Measurements from ENCODE around the gene COA6. TPM values are rescaled to one million over a fixed set of nuclear protein-coding genes. Genes with fewer than 3 reads are reported as not detected.

Gene COA6
- total RNA-seq, 3 donors from 2014 or later (not counting 1 experiment from before 2014, with no cell fraction given), result 8.9 to 11.8 (median 11.6) TPM

GRCh38 chr1:234413485-234413884, 40.2 kb downstream of the COA6 start:
- no peaks in the 10 kb centered on the region for H3K4me1 ChIP-seq (ENCODE audit: control insufficient read depth, insufficient read depth, low read length)
- H3K27ac Mint-ChIP-seq, result no peak overlapping the region
- no peaks in the 10 kb centered on the region for H3K27me3 ChIP-seq (ENCODE audit: control insufficient read depth, insufficient read depth, low read length)
- H3K27me3 Mint-ChIP-seq (ENCODE audit: low read depth in 2 of 2), result no peaks in the 10 kb centered on the region
- H3K36me3 ChIP-seq (ENCODE audit: control insufficient read depth, insufficient read depth, low read length), result peaks cover 35% of the 10 kb centered on the region
- ATAC-seq, result no peak
- peaks cover 6% of the 10 kb centered on the region for H3K36me3 Mint-ChIP-seq
- H3K9me3 ChIP-seq (ENCODE audit: control insufficient read depth, insufficient read depth, low read length), result no peaks in the 10 kb centered on the region
- no peak for TF ChIP-seq CTCF (IDR thresholded peaks at IDR 0.05)
- H3K4me3 ChIP-seq (ENCODE audit: low read length), result no peak overlapping the region
- no peak overlapping the region for H3K4me3 Mint-ChIP-seq
- 98% methylated on average over 9 of the region's 9 CpGs for WGBS (ENCODE audit: insufficient coverage)
- intact Hi-C loops (cut with micrococcal nuclease), result no loop called here
- H3K9me3 Mint-ChIP-seq, result no peaks in the 10 kb centered on the region
- DNase-seq, result no peak
- H3K4me1 Mint-ChIP-seq, result no peaks in the 10 kb centered on the region
- H3K27ac ChIP-seq (ENCODE audit: low read length), result no peak overlapping the region

GRCh38 chr1:234413990-234414389, 40.7 kb downstream of the COA6 start:
- no peaks in the 10 kb centered on the region for H3K9me3 ChIP-seq (ENCODE audit: control insufficient read depth, insufficient read depth, low read length)
- DNase-seq, result no peak
- no peaks in the 10 kb centered on the region for H3K27me3 ChIP-seq (ENCODE audit: control insufficient read depth, insufficient read depth, low read length)
- H3K9me3 Mint-ChIP-seq, result no peaks in the 10 kb centered on the region
- no peak overlapping the region for H3K4me3 Mint-ChIP-seq
- no peak for TF ChIP-seq CTCF (IDR thresholded peaks at IDR 0.05)
- intact Hi-C loops (cut with micrococcal nuclease), result no loop called here
- ATAC-seq, result no peak
- no peak overlapping the region for H3K4me3 ChIP-seq (ENCODE audit: low read length)
- H3K36me3 Mint-ChIP-seq, result peaks cover 6% of the 10 kb centered on the region
- H3K36me3 ChIP-seq (ENCODE audit: control insufficient read depth, insufficient read depth, low read length), result peaks cover 31% of the 10 kb centered on the region
- no peak overlapping the region for H3K27ac ChIP-seq (ENCODE audit: low read length)
- no peaks in the 10 kb centered on the region for H3K4me1 ChIP-seq (ENCODE audit: control insufficient read depth, insufficient read depth, low read length)
- H3K27me3 Mint-ChIP-seq (ENCODE audit: low read depth in 2 of 2), result no peaks in the 10 kb centered on the region
- no peak overlapping the region for H3K27ac Mint-ChIP-seq
- no peaks in the 10 kb centered on the region for H3K4me1 Mint-ChIP-seq
- WGBS (ENCODE audit: insufficient coverage), result 93% methylated on average over 4 of the region's 4 CpGs

GRCh38 chr1:234427950-234428646, 54.8 kb downstream of the COA6 start:
- no peak overlapping the region for H3K4me3 Mint-ChIP-seq
- intact Hi-C loops (cut with micrococcal nuclease), result no loop called here
- WGBS (ENCODE audit: insufficient coverage), result 89% methylated on average over 8 of the region's 8 CpGs

More at GRCh38 chr1:234427950-234428646, 54.8 kb downstream of the COA6 start:
- DNase-seq (no peak), ATAC-seq (no peak)
- peaks cover 38% of the 10 kb centered on the region for H3K36me3 ChIP-seq (ENCODE audit: control insufficient read depth, insufficient read depth, low read length)
- Mint-ChIP-seq H3K27ac (no peak overlapping the region), H3K9me3 (no peaks in the 10 kb centered on the region), H3K36me3 (peaks cover 7% of the 10 kb centered on the region), H3K27me3 (ENCODE audit: low read depth in 2 of 2) (no peaks in the 10 kb centered on the region), H3K4me1 (no peaks in the 10 kb centered on the region)
- H3K4me3 ChIP-seq (ENCODE audit: low read length), result no peak overlapping the region
- TF ChIP-seq CTCF (IDR thresholded peaks at IDR 0.05), result no peak
- H3K27me3 ChIP-seq (ENCODE audit: control insufficient read depth, insufficient read depth, low read length), result no peaks in the 10 kb centered on the region
- H3K27ac ChIP-seq (ENCODE audit: low read length), result no peak overlapping the region
- H3K9me3 ChIP-seq (ENCODE audit: control insufficient read depth, insufficient read depth, low read length), result no peaks in the 10 kb centered on the region
- no peaks in the 10 kb centered on the region for H3K4me1 ChIP-seq (ENCODE audit: control insufficient read depth, insufficient read depth, low read length)

All from natural killer cell (primary cell).